ENCODE measurements around the gene HMGN2.
"Not testable (repeated sequence)": the region's sequence is repeated elsewhere in the genome, so short reads cannot be mapped to it uniquely, and the experiment has no call there.

Gene HMGN2

DNA sequence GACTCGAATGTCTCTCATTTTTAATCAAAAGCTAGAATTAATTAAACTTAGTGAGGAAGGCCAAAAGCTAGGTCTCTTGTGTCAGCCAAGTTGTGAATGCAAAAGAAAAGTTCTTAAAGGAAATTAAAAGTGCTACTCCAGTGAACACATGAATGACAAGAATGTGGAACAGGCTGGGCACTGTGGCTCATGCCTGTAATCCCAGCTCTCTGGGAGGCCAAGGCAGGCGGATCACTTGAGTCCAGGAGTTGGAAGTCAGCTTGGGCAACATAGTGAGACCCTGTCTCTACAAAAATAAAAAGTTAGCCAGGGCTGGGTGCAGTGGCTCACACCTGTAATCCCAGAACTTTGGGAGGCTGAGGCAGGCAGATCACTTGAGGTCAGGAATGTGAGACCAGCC lies 38.5 kb downstream of the HMGN2 start:
- H3K27ac ChIP-seq (ENCODE audit: low read depth, low read length), result not testable (repeated sequence)

DNA sequence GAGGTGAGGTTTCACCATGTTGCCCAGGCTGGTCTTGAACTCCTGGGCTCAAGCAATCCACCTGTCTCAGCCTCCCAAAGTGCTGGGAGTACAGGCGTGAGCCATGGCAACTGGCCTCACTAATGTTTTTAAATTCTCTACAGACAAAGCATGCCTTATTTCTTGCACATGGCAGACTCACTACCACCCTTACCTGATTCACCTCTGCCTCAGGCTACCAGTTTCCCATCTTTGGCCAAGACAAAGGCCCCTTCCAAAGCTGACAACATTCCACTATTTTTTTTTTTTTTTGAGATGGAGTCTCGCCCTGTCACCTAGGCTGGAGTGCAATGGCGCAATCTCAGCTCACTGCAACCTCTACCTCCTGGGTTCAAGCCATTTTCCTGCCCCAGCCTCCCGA lies 43.6 kb downstream of the HMGN2 start:
- not testable (repeated sequence) for H3K27me3 ChIP-seq (ENCODE audit: control insufficient read depth, insufficient read depth, low read length); H3K9me3 ChIP-seq (ENCODE audit: control insufficient read depth, insufficient read depth, low read length); H3K27ac ChIP-seq (ENCODE audit: low read depth, low read length); H3K4me3 ChIP-seq (ENCODE audit: low read depth, low read length); H3K4me1 ChIP-seq (ENCODE audit: control insufficient read depth, insufficient read depth, low read length); H3K36me3 ChIP-seq (ENCODE audit: control insufficient read depth, insufficient read depth, low read length); H3K9ac ChIP-seq (ENCODE audit: low read depth, low read length)

More for the DNA sequence above, 38.5 kb downstream of the HMGN2 start:
- not testable (repeated sequence) for H3K4me1 ChIP-seq (ENCODE audit: control insufficient read depth, insufficient read depth, low read length); H3K36me3 ChIP-seq (ENCODE audit: control insufficient read depth, insufficient read depth, low read length); H3K27me3 ChIP-seq (ENCODE audit: control insufficient read depth, insufficient read depth, low read length); H3K9ac ChIP-seq (ENCODE audit: low read depth, low read length); H3K9me3 ChIP-seq (ENCODE audit: control insufficient read depth, insufficient read depth, low read length); H3K4me3 ChIP-seq (ENCODE audit: low read depth, low read length)

- Histone ChIP-seq H3K36me3 (ENCODE audit: control insufficient read depth, insufficient read depth, low read length) (no peaks in the 10 kb centered on the region), H3K4me3 (ENCODE audit: low read depth, low read length) (no peak overlapping the region), H3K9ac (ENCODE audit: low read depth, low read length) (no peak overlapping the region)
These were observed 44.9 kb downstream of the HMGN2 start for GRCh38 chr1:26516987-26517765.

DNA sequence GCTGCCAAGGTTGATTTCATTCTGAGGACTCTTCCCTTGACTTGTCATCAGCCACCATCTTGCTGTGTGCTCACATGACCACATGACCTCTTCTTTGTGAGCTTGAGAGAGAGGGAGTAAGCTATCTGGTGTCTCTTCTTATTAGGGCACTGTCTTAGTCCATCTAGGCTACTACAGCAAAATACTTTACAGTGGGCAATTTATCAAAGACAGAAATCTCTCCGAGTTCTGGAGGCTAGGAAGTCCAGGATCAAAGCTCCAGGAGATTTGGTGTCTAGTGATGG lies 45.5 kb downstream of the HMGN2 start:
- no peak overlapping the region for H3K9ac ChIP-seq (ENCODE audit: low read depth, low read length)
- H3K36me3 ChIP-seq (ENCODE audit: control insufficient read depth, insufficient read depth, low read length), result no peaks in the 10 kb centered on the region
- H3K9me3 ChIP-seq (ENCODE audit: control insufficient read depth, insufficient read depth, low read length), result no peaks in the 10 kb centered on the region
- no peaks in the 10 kb centered on the region for H3K27me3 ChIP-seq (ENCODE audit: control insufficient read depth, insufficient read depth, low read length)
- H3K27ac ChIP-seq (ENCODE audit: low read depth, low read length), result no peak overlapping the region
- no peak overlapping the region for H3K4me3 ChIP-seq (ENCODE audit: low read depth, low read length)
- no peaks in the 10 kb centered on the region; the same call in 1 of the 2 replicates for H3K4me1 ChIP-seq (ENCODE audit: control insufficient read depth, insufficient read depth, low read length)

More at GRCh38 chr1:26516987-26517765, 44.9 kb downstream of the HMGN2 start:
- Histone ChIP-seq H3K9me3 (ENCODE audit: control insufficient read depth, insufficient read depth, low read length) (no peaks in the 10 kb centered on the region), H3K4me1 (ENCODE audit: control insufficient read depth, insufficient read depth, low read length) (no peaks in the 10 kb centered on the region; the same call in 1 of the 2 replicates), H3K27me3 (ENCODE audit: control insufficient read depth, insufficient read depth, low read length) (no peaks in the 10 kb centered on the region), H3K27ac (ENCODE audit: low read depth, low read length) (no peak overlapping the region)

DNA sequence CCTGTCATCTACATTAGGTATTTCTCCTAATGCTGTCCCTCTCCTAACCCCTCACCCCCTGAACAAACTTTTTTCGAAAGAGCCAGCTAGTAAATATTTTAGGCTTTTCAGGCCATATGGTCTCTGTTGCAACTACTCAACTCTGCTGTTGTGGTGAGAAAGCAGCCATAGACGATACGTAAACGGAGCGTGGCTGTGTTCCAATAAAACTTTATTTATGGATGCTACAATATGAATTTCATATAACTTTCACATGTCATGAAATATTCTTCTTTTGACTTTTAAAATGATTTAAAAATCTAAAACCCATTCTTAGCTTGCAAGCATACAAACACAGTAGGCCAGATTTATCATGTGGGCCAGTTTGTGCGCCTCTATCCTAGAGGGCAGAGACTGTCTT lies 46.1 kb downstream of the HMGN2 start:
- Histone ChIP-seq H3K27ac (ENCODE audit: low read depth, low read length) (no peak overlapping the region), H3K9me3 (ENCODE audit: control insufficient read depth, insufficient read depth, low read length) (no peaks in the 10 kb centered on the region), H3K4me1 (ENCODE audit: control insufficient read depth, insufficient read depth, low read length) (no peaks in the 10 kb centered on the region; the same call in 1 of the 2 replicates), H3K9ac (ENCODE audit: low read depth, low read length) (no peak overlapping the region), H3K36me3 (ENCODE audit: control insufficient read depth, insufficient read depth, low read length) (no peaks in the 10 kb centered on the region), H3K27me3 (ENCODE audit: control insufficient read depth, insufficient read depth, low read length) (no peaks in the 10 kb centered on the region), H3K4me3 (ENCODE audit: low read depth, low read length) (no peak overlapping the region)

GRCh38 chr1:26520339-26520738 lies 48.1 kb downstream of the HMGN2 start:
- Histone ChIP-seq H3K4me3 (ENCODE audit: low read depth, low read length) (no peak overlapping the region), H3K27me3 (ENCODE audit: control insufficient read depth, insufficient read depth, low read length) (no peaks in the 10 kb centered on the region; the same call in 1 of the 2 replicates), H3K36me3 (ENCODE audit: control insufficient read depth, insufficient read depth, low read length) (no peaks in the 10 kb centered on the region), H3K9ac (ENCODE audit: low read depth, low read length) (no peak overlapping the region), H3K9me3 (ENCODE audit: control insufficient read depth, insufficient read depth, low read length) (no peaks in the 10 kb centered on the region), H3K27ac (ENCODE audit: low read depth, low read length) (no peak overlapping the region), H3K4me1 (ENCODE audit: control insufficient read depth, insufficient read depth, low read length) (no peaks in the 10 kb centered on the region; the same call in 1 of the 2 replicates)

DNA sequence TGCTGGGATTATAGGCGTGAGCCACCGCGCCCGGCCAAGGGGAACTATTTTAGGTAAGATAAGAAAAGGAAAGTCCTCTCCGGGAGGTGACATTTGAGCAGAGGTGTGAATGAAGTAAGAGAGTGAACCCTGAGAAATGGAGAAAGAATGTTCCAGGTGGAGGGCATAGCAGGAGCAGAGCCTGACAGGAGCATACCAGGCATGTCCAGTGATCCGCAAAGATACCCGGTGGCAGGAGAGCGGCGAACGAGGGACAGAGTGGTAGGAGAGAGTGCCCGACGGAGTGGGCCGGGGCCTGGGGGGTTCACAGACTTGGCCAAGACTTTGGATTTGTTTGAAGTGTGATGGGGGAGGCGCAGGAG lies 49.4 kb downstream of the HMGN2 start:
- H3K27ac ChIP-seq (ENCODE audit: low read depth, low read length), result no peak overlapping the region
- no peak overlapping the region for H3K9ac ChIP-seq (ENCODE audit: low read depth, low read length)
- H3K4me1 ChIP-seq (ENCODE audit: control insufficient read depth, insufficient read depth, low read length), result no peaks in the 10 kb centered on the region; the same call in 1 of the 2 replicates
- H3K9me3 ChIP-seq (ENCODE audit: control insufficient read depth, insufficient read depth, low read length), result no peaks in the 10 kb centered on the region
- H3K4me3 ChIP-seq (ENCODE audit: low read depth, low read length), result no peak overlapping the region
- no peaks in the 10 kb centered on the region for H3K36me3 ChIP-seq (ENCODE audit: control insufficient read depth, insufficient read depth, low read length)
- H3K27me3 ChIP-seq (ENCODE audit: control insufficient read depth, insufficient read depth, low read length), result no peaks in the 10 kb centered on the region; the same call in 1 of the 2 replicates

DNA sequence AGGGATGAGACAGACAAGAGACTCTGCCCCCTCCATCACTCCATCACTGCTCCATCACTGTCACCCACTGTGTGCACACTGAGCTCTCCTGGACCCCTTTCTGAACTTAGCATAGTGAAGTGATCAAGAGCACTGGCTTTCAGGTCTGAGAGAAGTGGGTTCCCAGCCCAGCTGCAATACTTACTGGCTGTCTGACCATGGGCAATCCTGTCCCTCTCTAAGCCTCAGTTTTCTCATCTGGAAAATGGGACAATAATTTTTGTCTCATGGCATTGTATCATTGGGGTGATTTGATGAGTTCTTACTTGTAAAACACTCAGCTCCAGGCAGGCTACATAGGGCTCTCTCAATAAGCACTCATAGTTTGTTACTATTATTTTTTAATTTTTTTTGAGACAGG lies 49.8 kb downstream of the HMGN2 start:
- Histone ChIP-seq H3K36me3 (ENCODE audit: control insufficient read depth, insufficient read depth, low read length) (no peaks in the 10 kb centered on the region), H3K27me3 (ENCODE audit: control insufficient read depth, insufficient read depth, low read length) (no peaks in the 10 kb centered on the region; the same call in 1 of the 2 replicates), H3K9me3 (ENCODE audit: control insufficient read depth, insufficient read depth, low read length) (no peaks in the 10 kb centered on the region), H3K9ac (ENCODE audit: low read depth, low read length) (no peak overlapping the region), H3K27ac (ENCODE audit: low read depth, low read length) (no peak overlapping the region), H3K4me3 (ENCODE audit: low read depth, low read length) (no peak overlapping the region), H3K4me1 (ENCODE audit: control insufficient read depth, insufficient read depth, low read length) (no peaks in the 10 kb centered on the region; the same call in 1 of the 2 replicates)

DNA sequence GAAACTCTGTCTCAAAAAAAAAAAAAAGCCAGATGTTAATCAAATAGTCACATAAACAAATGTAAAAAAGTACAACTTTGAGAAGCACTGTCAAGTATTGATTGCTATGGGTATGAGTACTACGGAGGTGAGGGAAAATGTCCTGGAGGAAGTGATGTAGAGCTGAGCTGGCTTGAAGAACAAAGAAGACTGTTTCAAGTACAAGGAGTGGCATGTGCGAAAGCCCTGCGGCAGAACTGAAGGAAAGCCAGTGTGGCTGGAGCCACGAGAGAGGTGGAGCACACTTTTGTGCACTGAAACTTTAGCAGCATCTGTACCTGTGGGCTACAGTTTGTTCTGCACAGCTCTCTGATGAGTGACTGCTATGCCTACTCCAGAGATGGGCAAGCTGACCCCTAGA lies 51.9 kb downstream of the HMGN2 start:
- Histone ChIP-seq H3K4me3 (ENCODE audit: low read depth, low read length) (no peak overlapping the region), H3K36me3 (ENCODE audit: control insufficient read depth, insufficient read depth, low read length) (no peaks in the 10 kb centered on the region), H3K27ac (ENCODE audit: low read depth, low read length) (no peak overlapping the region), H3K9me3 (ENCODE audit: control insufficient read depth, insufficient read depth, low read length) (no peaks in the 10 kb centered on the region), H3K9ac (ENCODE audit: low read depth, low read length) (no peak overlapping the region), H3K27me3 (ENCODE audit: control insufficient read depth, insufficient read depth, low read length) (no peaks in the 10 kb centered on the region; the same call in 1 of the 2 replicates), H3K4me1 (ENCODE audit: control insufficient read depth, insufficient read depth, low read length) (no peaks in the 10 kb centered on the region; the same call in 1 of the 2 replicates)

Data from HUES48 (cell line).